Progenitor cell of endocrine pancreas (in vitro differentiated cells): ENCODE measurements around the gene IFNAR1. TPM values are rescaled to one million over a fixed set of nuclear protein-coding genes. Genes with fewer than 3 reads are reported as not detected.

Experiments used
- DNase-seq: peaks from one replicate; pipeline ENCODE4 v3.0.0; 2021; ENCODE audit warnings: low spot score; ENCODE audit not compliant: unreplicated experiment
- H3K27ac Mint-ChIP-seq: 2 replicates; pipeline ENCODE4 v1.8.0; 2021; ENCODE audit warnings: mild to moderate bottlenecking, moderate library complexity, mixed read lengths
- H3K27me3 Mint-ChIP-seq: 2 replicates; pipeline ENCODE4 v1.8.0; 2021; ENCODE audit warnings: mixed read lengths
- H3K36me3 Mint-ChIP-seq: 2 replicates; pipeline ENCODE4 v1.8.0; 2022; ENCODE audit warnings: mixed read lengths; ENCODE audit not compliant: insufficient read depth
- H3K4me1 Mint-ChIP-seq: 2 replicates; pipeline ENCODE4 v1.8.0; 2021; ENCODE audit warnings: low read depth, mixed read lengths
- H3K4me3 Mint-ChIP-seq: 2 replicates; pipeline ENCODE4 v1.8.0; 2021; ENCODE audit warnings: low read depth, mild to moderate bottlenecking, moderate library complexity, mixed read lengths
- H3K9me3 Mint-ChIP-seq: 2 replicates; pipeline ENCODE4 v1.8.0; 2021; ENCODE audit warnings: low read depth, mixed read lengths
- CTCF ChIP-seq: fragments of 200-600 bp; sonication (generic); IDR thresholded peaks from one replicate; pipeline ENCODE4 v1.5.0; 2021; ENCODE audit warnings: antibody characterized with exemption, mild to moderate bottlenecking; ENCODE audit not compliant: unreplicated experiment
- total RNA-seq: library from RNA; stranded (reverse); gene quantifications from 2 replicates; pipeline ENCODE4 v1.2.1, GENCODE V29; 2021

The IFNAR1 gene
- total RNA-seq, 1 donor from 2014 or later, result 19.6 TPM

GRCh38 chr21:33292724-33293123 lies 32.0 kb upstream of the IFNAR1 start:
- H3K27me3 Mint-ChIP-seq, result no peaks in the 10 kb centered on the region
- H3K27ac Mint-ChIP-seq, result no peak overlapping the region
- H3K4me1 Mint-ChIP-seq, result no peaks in the 10 kb centered on the region
- DNase-seq, result no peak
- TF ChIP-seq CTCF, result no peak
- no peaks in the 10 kb centered on the region for H3K36me3 Mint-ChIP-seq
- H3K4me3 Mint-ChIP-seq, result no peak overlapping the region
- H3K9me3 Mint-ChIP-seq, result no peaks in the 10 kb centered on the region

- Mint-ChIP-seq H3K4me3 (no peak overlapping the region), H3K27me3 (no peaks in the 10 kb centered on the region), H3K27ac (no peak overlapping the region), H3K4me1 (no peaks in the 10 kb centered on the region), H3K36me3 (no peaks in the 10 kb centered on the region), H3K9me3 (no peaks in the 10 kb centered on the region)
- no peak for DNase-seq
- no peak for TF ChIP-seq CTCF
Measured at GRCh38 chr21:33293136-33293535, 31.6 kb upstream of the IFNAR1 start.

GRCh38 chr21:33293811-33294216 lies 31.0 kb upstream of the IFNAR1 start:
- no peak overlapping the region for H3K27ac Mint-ChIP-seq
- no peaks in the 10 kb centered on the region for H3K36me3 Mint-ChIP-seq
- no peak overlapping the region for H3K4me3 Mint-ChIP-seq
- TF ChIP-seq CTCF, result no peak
- no peaks in the 10 kb centered on the region for H3K4me1 Mint-ChIP-seq
- H3K9me3 Mint-ChIP-seq, result no peaks in the 10 kb centered on the region
- DNase-seq, result no peak
- H3K27me3 Mint-ChIP-seq, result no peaks in the 10 kb centered on the region

- no peak for TF ChIP-seq CTCF
- H3K4me1 Mint-ChIP-seq, result peaks cover 1% of the 10 kb centered on the region
- no peaks in the 10 kb centered on the region for H3K9me3 Mint-ChIP-seq
- no peak overlapping the region for H3K4me3 Mint-ChIP-seq
- H3K36me3 Mint-ChIP-seq, result peaks cover 2% of the 10 kb centered on the region
- DNase-seq, result no peak
- no peaks in the 10 kb centered on the region for H3K27me3 Mint-ChIP-seq
- H3K27ac Mint-ChIP-seq, result no peak overlapping the region
Measured at GRCh38 chr21:33296156-33296555, 28.6 kb upstream of the IFNAR1 start.

GRCh38 chr21:33299181-33299752 lies 25.5 kb upstream of the IFNAR1 start:
- Mint-ChIP-seq H3K27ac (no peak overlapping the region), H3K9me3 (no peaks in the 10 kb centered on the region), H3K4me1 (peaks cover 3% of the 10 kb centered on the region), H3K36me3 (peaks cover 2% of the 10 kb centered on the region), H3K27me3 (no peaks in the 10 kb centered on the region), H3K4me3 (no peak overlapping the region)
- no peak for DNase-seq
- TF ChIP-seq CTCF, result no peak
